NCI-H2081 treated with DMSO at 0.1 percent for 48 hours (cell line): ENCODE data around the gene LIN28A.

Source experiments
- DNase-seq: peaks from one replicate; lab custom pipeline; 2025; lab: John Stamatoyannopoulos, UW

The LIN28A gene

DNA sequence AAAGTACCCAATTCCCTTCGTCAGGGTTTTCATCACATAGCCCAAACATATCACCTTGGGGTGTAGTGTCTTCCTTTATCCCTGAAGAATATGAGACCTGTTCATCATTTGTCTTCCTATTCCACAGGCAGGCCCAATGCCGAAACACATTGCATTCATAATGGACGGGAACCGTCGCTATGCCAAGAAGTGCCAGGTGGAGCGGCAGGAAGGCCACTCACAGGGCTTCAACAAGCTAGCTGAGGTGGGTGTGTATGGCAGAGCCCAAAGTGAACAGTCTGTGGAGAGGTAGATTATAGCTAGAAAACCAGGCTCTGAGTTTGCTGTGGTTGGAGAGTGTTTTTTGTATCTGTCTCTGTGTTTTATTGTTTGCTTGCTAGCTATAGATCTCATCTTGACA is 27.4 kb downstream of the LIN28A start:
- DNase-seq = no peak

DNA sequence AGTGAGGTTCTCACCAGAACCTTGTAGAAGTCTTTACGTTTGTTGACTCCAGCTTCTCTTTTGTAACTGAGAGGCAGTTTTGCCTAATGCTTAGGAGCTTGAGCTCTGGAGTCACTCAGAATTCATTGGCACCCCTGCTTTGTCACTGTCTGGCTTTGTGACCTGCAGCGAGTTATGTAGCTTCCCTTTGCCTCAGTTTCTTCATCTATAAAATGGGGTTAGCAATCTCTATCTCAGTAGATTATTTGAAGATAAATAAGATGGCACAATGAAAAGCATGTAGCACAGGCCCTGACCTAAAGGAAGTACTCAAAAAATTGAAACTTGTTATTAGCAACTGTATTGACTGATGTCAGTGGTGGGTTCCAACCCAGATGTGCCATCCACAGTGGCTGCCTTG is 29.6 kb downstream of the LIN28A start:
- no peak for DNase-seq

DNA sequence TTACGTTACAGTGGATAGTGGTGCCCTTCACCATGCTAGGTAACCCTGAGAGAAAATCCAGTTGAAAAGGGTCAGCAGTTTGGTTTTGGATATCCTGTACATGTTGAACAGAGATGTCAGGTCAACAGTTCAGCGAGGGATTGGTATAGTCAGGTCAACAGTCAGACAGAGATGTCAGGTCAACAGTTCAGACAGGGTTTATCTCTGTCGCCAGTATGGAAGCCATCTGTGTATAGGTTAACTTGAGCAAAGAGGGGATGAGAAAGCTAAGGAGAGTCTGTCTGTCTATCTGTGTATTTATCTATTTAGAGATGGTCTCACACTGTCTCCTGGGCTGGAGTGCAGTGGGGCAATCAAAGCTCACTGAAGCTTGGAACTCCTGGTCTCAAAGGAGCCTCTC is 39.3 kb downstream of the LIN28A start:
- DNase-seq = no peak

DNA sequence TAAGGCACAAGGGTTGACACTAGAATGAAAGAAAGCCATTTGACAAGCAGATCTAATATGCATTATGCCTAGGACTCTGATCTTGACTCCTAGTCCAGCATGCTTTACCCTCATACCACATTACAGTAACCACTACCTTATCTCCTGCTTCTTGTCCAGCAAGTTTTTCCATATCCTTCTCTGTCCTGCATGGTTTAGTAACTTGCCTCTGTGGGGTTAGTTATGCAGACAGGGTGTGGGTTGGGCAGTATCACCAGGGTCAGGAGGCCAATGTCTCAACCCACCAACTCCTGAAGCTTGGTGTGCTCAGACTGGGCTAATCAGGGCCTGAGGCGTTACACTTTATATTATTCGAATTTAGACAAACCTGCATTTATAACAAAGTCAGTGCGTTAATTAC is 40.3 kb downstream of the LIN28A start:
- DNase-seq = no peak

GRCh38 chr1:26452459-26453183 is 42.0 kb downstream of the LIN28A start:
- no peak for DNase-seq

GRCh38 chr1:26459148-26459547 is 48.5 kb downstream of the LIN28A start:
- no peak for DNase-seq

GRCh38 chr1:26459573-26460031 is 49.0 kb downstream of the LIN28A start:
- DNase-seq = no peak

- peak; percentile 11 for DNase-seq
These were observed 58.3 kb downstream of the LIN28A start for GRCh38 chr1:26468911-26469310.

- peak; percentile 78 for DNase-seq
These were observed 58.9 kb downstream of the LIN28A start for GRCh38 chr1:26469558-26469957.

DNA sequence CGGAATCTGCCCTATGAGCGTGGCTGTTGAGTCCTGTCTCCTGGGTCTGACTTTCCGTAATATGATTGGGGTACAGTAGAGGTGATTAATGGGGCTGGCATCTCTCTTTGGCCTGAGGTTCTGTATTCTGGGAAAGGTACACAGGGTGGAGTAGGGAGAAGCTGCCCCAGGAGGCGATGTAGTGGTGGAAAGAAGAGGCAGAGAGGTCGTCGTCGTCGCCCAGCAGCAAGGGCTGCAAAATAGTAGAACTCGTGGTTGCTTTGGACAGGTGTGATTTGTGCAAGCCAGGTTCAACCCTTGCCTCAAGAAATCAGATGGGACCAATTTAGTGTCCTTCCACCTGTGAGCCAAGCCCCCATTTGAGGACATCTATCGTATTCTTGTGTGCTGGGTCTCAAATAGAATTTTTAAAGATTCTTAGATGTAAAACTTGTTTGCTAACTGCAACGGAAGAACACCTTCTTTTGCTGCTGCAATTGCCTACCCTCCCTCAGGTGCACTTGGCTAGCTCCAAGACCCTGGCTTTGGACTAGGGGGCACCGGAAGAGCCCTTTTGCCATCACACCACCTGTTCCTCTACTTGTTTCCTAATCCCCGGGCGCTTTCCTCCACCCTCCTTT is 60.4 kb downstream of the LIN28A start:
- no peak for DNase-seq

DNA sequence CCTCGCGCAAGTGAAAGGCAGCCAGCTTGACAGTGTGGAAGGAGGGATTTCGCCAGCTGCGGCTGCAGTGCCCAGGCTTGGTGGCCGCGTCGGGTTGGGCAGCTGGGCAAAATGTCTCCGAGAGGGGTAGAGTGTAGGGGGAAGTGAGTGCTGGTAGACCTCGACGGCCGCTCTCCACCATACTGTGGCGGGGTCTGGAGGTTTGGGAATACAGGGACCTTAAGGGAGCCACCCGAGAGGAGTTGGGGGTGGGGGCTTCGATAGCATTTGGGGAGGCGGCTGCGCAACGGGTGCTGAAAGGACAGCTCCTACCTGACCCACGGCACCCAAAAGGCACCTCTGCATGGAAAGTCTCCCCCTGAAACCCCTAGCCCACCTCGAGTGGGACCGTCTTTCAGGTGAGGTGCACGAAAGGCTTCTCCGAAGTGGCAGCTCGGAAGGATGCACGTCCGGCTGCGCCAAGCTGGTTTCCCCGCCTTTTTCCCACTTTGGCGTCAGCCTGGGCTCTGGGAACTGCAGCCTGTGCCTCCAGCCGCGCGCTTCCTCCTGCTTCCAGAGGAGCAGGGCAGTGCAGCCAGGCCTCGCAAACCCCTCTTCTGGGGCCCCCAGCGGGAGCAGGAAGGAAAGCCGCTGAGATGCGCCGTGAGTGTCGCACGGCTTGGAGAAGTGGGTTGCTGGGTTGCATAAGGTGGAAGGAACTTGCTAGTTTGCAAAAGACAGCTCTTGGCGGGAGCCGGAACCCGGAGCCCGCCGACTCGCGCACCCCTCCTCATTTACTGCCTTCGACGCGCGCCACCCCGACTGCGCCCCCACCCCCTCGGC is 61.1 kb downstream of the LIN28A start:
- DNase-seq = no peak

DNA sequence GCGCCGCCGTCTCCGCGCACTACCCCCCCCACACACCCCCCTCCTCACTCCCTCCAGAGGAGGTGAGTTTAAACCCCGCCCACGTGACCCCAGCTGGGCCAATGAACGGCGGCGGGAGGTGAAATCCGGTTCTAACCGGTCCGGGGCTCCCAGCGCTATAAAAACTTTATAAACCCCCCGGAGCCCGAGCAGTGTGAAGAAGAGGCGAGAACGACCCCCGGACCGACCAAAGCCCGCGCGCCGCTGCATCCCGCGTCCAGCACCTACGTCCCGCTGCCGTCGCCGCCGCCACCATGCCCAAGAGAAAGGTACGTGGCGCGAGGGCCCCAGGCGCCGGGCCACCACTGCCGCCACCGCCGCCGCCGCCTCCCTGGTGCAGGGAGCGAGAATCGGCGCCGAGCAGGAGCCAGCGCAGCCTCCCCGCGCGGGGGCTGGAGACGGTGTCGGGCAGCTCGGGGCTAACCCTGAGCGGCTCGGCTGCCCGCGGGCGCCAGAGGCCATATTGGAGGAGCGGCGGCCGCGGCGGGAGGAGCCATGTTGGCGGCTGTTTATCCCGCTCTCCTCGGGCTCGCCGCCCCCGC is 61.8 kb downstream of the LIN28A start, which contains the start of gene HMGN2:
Gene HMGN2, plus strand, starts transcription at position 121 of the 581 bp plus-strand sequence. Its CDS starts 173 bp downstream, at position 294.
- peak; percentile 25 for DNase-seq

DNA sequence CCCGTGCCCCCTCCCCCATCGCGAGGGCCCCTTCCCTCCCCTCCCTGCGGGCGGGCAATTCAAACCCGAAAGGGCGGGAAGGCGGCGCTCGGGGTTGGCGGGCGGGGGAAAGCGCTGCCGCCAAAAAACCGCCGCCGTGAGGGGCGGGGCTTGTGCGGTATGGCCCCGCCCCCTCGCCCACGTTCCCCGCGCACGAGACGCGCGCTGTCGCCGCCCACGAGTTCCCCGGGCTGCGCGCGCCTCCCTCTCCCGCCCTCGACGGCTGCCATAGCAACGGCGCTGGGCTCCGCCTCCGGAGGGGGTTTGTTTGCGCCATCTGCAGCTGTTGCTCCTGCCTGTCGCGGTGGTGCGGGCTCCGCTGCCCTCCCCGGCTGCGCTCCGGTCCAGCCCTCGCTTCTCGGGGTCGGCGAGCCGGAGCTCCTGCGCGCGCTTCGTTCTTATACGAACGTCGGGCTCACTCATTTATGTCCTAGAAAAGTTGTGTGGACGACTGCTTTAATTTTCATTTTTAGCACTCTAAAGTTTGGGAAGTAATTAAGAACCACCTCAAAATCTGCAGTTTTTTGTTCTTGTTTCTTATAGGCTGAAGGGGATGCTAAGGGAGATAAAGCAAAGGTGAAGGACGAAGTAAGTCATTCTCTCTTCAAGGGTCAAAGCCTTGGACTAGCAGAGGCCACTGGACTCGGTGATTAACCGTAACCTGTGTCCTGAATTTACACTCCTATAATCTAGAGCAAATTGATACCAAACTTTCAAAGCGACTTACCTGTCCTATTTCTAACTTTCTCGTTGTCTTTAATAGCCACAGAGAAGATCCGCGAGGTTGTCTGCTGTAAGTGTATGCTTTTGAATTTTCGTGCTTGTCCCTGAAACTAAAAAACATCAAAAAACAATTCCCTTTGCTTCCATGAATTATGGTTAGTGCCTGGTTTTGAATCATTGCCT is 62.6 kb downstream of the LIN28A start:
- DNase-seq = peak; percentile 49

- DNase-seq = no peak
These were observed 64.2 kb downstream of the LIN28A start for GRCh38 chr1:26474818-26475217.

DNA sequence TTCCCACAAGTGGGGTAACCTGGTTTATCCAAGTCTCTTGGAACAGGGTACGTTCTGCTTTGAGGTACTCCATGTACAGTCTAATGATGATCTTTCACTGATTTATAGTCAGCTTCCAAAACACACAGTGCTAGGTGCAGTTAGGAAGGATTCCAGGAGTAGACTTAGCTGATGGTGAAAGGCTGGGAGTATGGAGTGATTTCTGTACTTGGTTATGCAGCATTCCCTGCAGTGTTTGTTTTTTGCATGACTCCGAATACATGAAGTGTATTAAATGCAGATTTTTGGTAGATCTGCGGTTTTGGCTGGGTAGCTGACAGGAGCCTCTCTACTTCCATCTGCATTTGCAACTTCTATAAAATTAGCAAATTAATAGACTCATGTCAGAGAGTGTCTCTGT is 65.4 kb downstream of the LIN28A start:
- DNase-seq = no peak

DNA sequence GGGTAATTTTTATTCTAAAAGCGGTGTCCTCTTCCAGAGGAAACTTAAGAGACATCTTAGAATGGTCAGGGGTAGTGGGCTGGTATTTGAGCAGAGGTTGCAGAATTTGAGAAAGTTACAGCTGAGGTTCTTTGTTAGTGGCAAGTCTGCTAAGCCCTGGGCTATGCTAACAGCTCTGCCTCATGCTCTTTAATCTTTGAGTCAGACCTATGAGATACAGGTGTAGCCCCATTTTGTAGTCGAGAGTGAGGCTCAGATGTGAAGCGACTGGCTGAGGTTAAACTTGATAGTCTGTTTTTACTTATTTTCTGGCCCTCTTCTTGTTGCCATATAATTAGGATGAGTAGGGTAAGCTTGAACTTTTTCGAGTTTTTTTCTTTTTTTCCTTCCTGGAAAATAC is 66.3 kb downstream of the LIN28A start:
- no peak for DNase-seq

GRCh38 chr1:26477446-26478152 is 67.0 kb downstream of the LIN28A start:
- no peak for DNase-seq

- no peak for DNase-seq
These were observed 67.5 kb downstream of the LIN28A start for GRCh38 chr1:26478159-26478558.

- no peak for DNase-seq
These were observed 68.4 kb downstream of the LIN28A start for GRCh38 chr1:26478988-26479387.
